ES-I3 (cell line): ENCODE measurements around the gene ISX.
"Not testable (repeated sequence)": the region's sequence is repeated elsewhere in the genome, so short reads cannot be mapped to it uniquely, and the experiment has no call there.

Experiments
- H3K36me3 ChIP-seq: 2 replicates; pipeline ENCODE4 v1.6.1; 2013; ENCODE audit warnings: mild to moderate bottlenecking, low read length, control low read depth, moderate library complexity; ENCODE audit not compliant: insufficient read depth
- H3K4me1 ChIP-seq: 2 replicates; pipeline ENCODE4 v1.6.1; 2013; ENCODE audit warnings: mild to moderate bottlenecking, control low read depth, low read length; ENCODE audit not compliant: insufficient read depth
- H3K9ac ChIP-seq: 2 replicates; pipeline ENCODE4 v1.6.1; 2013; ENCODE audit warnings: low read depth, mild to moderate bottlenecking, low read length, moderate library complexity
- H3K9me3 ChIP-seq: 2 replicates; pipeline ENCODE4 v1.6.1; 2013; ENCODE audit warnings: mild to moderate bottlenecking, low read length, moderate library complexity; ENCODE audit not compliant: control insufficient read depth, insufficient read depth

ISX gene

DNA sequence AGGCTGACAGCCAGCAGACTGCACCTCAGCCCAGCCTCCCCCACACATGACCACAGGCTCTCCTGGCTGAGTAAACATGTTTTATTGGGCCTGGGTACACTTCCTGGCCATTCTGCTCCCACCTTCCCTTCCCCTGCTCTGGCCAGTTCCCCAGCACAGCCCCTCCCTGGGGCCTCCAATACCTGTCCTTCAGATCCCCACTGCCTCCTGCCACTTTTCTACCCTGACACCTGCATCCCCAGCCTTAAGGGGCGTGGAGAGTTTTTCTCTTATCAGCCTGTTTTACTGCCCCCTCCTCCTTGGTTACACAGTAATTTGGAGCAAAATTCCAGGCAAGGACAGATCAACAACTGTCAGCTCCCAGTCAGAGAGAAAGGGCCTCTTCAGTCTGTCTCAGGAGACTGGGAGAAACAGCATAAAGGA, at the start of gene ISX:
ISX (plus strand) TSS at position 363 of the 423 bp plus-strand sequence. CDS start 930 bp downstream, outside the sequence.
- H3K4me1 ChIP-seq: no peaks in the 10 kb centered on the region
- H3K9me3 ChIP-seq: no peaks in the 10 kb centered on the region
- H3K9ac ChIP-seq: no peak within 1 kb of the TSS
- H3K36me3 ChIP-seq: no peaks in the 10 kb centered on the region

DNA sequence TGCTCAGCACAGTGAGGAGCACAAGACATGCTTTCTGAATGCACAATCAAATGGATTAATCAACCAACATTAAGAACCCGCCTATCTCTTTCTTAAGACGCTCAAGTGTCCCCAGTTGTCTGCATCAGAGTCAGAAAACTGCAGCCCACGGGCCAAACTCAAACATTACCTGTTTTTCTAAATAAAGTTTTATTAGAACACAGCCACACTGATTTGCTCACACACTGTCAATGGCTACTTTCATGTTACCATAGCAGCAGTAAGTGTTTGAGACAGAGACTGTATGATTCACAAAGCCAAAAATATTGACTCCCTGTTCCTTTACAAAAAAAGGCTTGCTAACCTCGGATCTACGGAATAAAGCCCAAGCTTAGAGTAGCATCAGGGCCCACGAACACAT, 49.0 kb upstream of the ISX start:
- Histone ChIP-seq H3K9me3 (no peaks in the 10 kb centered on the region), H3K9ac (no peak overlapping the region), H3K4me1 (no peaks in the 10 kb centered on the region), H3K36me3 (no peaks in the 10 kb centered on the region)

DNA sequence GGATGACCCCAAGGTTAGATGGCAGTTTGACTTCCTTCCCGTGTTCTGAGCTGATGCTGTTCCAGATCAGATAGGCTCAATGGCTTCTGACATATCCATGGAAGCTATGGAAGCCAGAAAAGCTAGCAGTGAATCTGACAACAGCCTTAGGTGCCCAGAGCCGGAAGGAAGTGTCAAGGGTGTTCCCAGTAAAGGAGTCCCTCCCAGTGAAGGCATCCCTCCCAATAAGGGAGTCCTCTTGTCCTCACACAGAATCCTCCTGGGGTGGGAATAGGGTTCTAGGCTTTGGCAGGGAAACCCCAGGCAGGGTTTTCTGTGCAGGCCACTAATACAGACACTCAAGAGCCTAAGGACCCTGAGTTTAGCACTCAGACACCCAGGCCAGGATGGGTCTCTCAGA, 47.0 kb upstream of the ISX start:
- Histone ChIP-seq H3K4me1 (peaks cover 3% of the 10 kb centered on the region; the same call in 1 of the 2 replicates), H3K9ac (no peak overlapping the region), H3K9me3 (no peaks in the 10 kb centered on the region), H3K36me3 (no peaks in the 10 kb centered on the region)

DNA sequence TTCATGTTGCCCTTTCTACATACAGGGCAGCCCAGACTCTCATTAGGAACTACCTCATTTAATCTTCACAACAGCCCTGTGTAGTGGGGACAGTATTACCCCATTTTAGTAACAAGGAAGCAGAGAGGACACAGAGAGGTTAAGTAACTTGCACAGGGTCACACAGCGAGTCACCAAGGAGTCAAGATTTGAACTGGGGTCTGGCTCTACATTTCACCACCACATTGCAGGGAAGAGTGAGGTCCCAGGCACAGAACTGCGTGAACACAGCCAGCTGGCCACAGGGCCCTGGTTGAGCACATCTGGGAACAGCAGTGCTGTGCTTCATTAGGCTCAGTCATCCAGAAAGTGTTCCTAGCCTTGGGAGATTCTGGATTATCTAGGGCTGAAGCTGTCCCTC, 45.4 kb upstream of the ISX start:
- H3K9me3 ChIP-seq: no peaks in the 10 kb centered on the region
- H3K36me3 ChIP-seq: no peaks in the 10 kb centered on the region
- no peak overlapping the region for H3K9ac ChIP-seq
- peaks cover 3% of the 10 kb centered on the region; the same call in 1 of the 2 replicates for H3K4me1 ChIP-seq

DNA sequence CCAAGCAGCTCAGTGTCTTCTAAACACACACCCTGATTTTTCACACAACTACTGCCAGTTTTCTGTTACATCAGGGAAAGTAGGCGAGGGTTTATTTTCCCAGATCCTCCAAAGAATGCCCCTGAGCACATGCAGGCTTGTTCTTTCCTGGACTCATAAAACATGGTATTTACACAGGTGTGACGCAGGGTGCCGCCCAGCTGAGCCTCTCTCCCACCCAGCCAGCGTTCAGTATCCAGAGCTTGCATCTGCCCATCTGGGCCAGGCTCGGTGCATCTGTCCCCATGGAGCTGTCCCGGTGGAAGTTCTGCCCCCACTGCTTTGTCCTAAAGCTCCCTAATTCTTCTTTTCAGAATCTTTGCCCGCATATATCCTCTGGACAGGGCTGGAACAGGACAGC, 44.8 kb upstream of the ISX start:
- peaks cover 3% of the 10 kb centered on the region; the same call in 1 of the 2 replicates for H3K4me1 ChIP-seq
- no peaks in the 10 kb centered on the region for H3K36me3 ChIP-seq
- no peak overlapping the region for H3K9ac ChIP-seq
- no peaks in the 10 kb centered on the region for H3K9me3 ChIP-seq

DNA sequence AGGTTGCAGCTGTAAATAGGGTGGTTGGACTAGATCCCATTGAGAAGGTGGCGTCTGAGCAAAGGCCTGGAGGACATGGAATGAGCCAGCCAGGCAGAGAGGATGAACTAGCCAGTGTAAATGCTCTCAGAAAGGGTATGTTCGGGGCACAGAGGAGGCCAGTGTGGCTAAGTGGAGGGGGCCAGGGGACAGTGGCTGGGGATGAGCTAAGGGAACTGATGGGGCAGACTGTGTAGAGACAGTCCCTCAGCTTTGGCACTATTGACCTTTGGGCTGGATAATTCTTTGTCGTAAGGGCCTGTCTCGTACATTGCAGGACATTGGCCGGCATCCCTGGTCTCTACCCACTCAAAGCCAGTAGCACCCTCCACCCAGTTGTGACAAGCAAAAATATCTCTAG, 43.7 kb upstream of the ISX start:
- Histone ChIP-seq H3K9ac (no peak overlapping the region), H3K9me3 (no peaks in the 10 kb centered on the region), H3K36me3 (no peaks in the 10 kb centered on the region), H3K4me1 (peaks cover 3% of the 10 kb centered on the region; the same call in 1 of the 2 replicates)

DNA sequence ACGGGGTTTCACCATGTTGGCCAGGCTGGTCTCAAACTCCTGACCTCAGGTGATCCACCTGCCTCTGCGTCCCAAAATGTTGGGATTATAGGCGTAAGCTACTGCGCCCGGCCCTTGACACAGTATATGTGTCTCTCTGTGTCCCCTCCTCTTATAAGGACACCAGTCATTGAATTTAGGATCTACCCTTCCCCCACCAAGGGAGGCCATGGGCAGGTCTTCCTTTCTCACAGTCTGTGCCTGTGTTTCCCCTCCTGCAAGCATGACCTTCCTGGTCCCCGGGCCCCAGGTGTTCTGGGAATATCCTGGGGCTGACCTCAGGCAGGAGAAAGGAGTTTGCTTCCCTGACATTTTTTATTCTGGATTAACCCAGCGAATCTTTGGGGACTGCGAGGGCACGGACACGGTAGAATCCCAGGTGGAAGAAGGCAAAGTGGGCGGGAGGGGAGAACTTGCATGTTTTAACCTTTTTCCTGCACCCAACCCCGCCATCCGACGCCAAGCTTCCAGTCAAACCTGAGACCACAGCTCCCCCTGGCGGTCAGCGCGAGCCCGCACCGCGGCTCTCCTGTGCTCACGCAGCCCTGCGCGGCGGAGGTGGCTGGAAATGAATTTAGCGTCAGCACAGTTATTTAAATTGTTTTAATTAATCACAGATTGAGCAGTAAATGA, 42.1 kb upstream of the ISX start:
- no peak overlapping the region for H3K9ac ChIP-seq
- H3K4me1 ChIP-seq: peaks cover 3% of the 10 kb centered on the region; the same call in 1 of the 2 replicates
- H3K36me3 ChIP-seq: no peaks in the 10 kb centered on the region
- no peaks in the 10 kb centered on the region for H3K9me3 ChIP-seq

DNA sequence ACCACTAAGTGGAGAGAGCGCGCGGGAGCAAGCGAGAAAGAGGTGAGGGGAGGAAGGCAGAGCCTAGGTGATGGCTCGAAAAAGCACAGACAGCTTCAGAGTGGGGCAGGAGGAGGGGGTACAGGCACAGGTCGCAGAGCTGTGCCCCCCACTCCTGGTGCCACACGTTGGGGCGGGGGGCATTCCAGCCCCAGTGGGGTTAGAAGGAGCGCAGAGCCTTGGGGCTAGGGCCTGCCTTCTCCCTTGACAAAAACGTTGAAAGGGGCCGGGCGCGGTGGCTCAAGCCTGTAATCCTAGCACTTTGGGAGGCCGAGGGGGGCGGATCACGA, 41.6 kb upstream of the ISX start:
- Histone ChIP-seq H3K4me1 (peaks cover 3% of the 10 kb centered on the region; the same call in 1 of the 2 replicates), H3K36me3 (no peaks in the 10 kb centered on the region), H3K9me3 (no peaks in the 10 kb centered on the region), H3K9ac (no peak overlapping the region)

DNA sequence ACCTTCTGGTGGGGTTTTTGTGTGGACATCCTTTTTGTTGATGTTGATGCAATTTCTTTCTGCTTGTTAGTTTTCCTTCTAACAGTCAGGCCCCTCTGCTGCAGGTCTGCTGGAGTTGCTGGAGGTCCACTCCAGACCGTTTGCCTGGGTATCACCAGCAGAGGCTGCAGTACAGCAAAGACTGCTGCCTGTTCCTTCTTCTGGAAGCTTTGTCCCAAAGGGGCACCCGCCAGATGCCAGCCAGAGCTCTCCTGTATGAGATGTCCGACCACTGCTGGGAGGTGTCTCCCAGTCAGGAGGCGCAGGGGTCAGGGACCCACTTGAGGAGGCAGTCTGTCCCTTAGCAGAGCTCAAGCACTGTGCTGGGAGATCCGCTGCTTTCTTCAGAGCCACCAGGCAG, 35.8 kb upstream of the ISX start:
- H3K9me3 ChIP-seq, H3K9ac ChIP-seq, H3K4me1 ChIP-seq, H3K36me3 ChIP-seq: not testable (repeated sequence)

DNA sequence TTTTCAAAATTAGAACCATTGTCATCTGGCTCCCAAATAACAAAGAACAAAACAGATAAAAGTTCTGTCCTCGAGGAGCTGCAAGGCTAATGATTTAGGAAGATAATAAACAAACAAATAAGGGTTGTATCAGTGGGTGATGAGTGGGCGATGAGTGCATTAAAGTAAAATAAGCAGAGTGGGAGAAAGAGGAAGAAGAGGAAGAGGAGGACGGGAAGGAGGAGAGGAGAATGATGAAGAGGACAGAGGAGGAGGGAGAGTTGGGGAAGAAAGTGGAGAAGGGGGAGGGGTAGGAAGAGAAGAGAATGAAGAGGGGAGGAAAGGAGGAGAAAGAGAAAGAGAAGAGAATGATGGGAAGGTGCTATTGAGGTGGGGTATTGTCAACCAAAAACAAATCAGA, 33.4 kb upstream of the ISX start:
- H3K4me1 ChIP-seq: peaks cover 3% of the 10 kb centered on the region; the same call in 1 of the 2 replicates
- no peak overlapping the region for H3K9ac ChIP-seq
- H3K9me3 ChIP-seq: no peaks in the 10 kb centered on the region
- no peaks in the 10 kb centered on the region for H3K36me3 ChIP-seq

DNA sequence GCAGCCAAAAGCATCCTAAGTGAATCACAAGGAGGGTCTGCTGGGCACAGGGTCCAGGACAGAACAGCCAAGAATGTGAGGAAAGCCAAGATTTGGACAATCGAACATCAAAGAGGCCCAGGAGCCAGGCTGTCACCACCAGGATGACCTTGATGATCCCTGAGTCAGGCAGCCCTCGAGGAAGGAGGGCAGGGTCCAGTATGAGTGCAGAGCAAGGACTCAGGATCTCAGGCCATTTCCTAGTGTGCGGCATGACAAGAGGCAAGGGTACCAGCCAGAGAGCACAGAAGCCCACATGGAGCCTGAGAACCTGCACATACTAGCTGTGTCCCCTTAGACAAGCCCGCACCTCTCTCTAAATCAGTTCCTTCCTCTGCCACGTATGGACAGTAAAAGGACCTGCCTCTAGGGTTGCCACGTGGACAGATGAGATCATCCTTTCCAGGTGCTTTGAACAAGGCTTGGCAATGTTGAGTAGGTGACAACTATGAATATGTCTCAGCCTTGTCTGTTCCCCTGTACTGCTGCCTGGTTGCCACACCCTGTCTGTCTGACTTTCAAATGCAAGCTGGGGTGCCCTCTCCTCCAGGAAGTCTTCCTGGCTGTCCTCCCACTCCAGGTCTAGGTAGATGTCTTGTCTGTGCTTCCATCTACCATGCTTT, 32.2 kb upstream of the ISX start:
- Histone ChIP-seq H3K9me3 (no peaks in the 10 kb centered on the region), H3K9ac (no peak overlapping the region), H3K4me1 (peaks cover 3% of the 10 kb centered on the region; the same call in 1 of the 2 replicates), H3K36me3 (no peaks in the 10 kb centered on the region)

DNA sequence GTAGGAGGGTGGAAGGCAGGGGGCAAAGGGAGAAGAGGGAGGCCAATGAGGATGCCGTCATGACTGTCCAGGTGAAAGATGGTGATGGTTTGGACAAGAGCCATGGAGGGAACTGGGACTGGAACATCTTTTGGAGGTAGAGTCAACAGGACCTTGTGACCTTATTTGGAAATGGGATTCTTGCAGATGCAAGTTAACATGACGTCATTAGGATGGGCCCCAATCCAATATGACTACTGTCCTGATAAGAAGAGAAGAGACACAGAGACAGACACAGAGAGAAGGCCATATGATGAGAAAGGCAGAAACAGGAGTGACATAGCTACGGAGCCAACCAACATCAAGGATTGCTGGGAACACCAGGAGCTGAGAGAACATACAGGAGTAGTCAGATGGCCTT, 31.0 kb upstream of the ISX start:
- H3K4me1 ChIP-seq: peaks cover 3% of the 10 kb centered on the region; the same call in 1 of the 2 replicates
- no peaks in the 10 kb centered on the region for H3K9me3 ChIP-seq
- no peak overlapping the region for H3K9ac ChIP-seq
- H3K36me3 ChIP-seq: no peaks in the 10 kb centered on the region

DNA sequence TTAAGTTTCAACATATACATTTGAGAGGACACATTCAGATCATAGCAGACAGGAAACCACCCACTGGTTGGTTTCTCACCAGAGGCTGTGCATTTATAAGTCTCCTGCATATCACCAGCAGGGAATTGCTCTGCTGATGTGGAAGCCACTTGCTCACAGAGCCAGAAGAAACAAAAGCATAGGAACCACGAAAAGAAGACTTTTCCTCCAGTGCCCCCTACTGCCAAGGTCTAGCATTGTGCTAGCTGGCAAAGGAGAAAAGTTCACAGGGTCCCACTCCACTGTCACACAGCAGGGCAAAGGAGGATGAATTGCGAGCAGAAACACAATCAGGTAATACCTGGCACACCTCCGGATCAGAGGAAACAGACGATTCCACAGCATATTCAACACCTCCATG, 28.9 kb upstream of the ISX start:
- H3K9ac ChIP-seq: no peak overlapping the region
- no peaks in the 10 kb centered on the region for H3K9me3 ChIP-seq
- peaks cover 3% of the 10 kb centered on the region; the same call in 1 of the 2 replicates for H3K4me1 ChIP-seq
- H3K36me3 ChIP-seq: no peaks in the 10 kb centered on the region

DNA sequence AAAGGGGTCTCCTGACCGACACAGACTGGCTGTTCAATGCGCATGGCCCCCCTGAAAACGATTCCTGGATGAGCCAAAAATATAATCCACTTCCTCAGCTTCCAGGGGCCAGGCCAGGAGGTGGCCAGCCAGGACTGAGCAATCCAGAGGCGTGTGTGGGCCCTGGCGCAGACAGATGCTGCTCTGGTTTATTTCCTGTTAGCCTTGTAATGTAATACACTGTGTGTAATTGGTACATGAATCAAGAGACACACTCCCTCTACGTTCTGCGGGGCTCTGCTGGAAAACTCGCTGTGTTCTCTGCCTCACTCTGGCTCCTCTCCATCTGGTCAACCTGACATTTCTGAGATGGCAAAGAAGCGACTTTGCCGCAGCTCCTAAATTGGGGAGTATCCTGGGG, 26.3 kb upstream of the ISX start:
- no peak overlapping the region for H3K9ac ChIP-seq
- no peaks in the 10 kb centered on the region for H3K36me3 ChIP-seq
- no peaks in the 10 kb centered on the region for H3K9me3 ChIP-seq
- H3K4me1 ChIP-seq: no peaks in the 10 kb centered on the region

DNA sequence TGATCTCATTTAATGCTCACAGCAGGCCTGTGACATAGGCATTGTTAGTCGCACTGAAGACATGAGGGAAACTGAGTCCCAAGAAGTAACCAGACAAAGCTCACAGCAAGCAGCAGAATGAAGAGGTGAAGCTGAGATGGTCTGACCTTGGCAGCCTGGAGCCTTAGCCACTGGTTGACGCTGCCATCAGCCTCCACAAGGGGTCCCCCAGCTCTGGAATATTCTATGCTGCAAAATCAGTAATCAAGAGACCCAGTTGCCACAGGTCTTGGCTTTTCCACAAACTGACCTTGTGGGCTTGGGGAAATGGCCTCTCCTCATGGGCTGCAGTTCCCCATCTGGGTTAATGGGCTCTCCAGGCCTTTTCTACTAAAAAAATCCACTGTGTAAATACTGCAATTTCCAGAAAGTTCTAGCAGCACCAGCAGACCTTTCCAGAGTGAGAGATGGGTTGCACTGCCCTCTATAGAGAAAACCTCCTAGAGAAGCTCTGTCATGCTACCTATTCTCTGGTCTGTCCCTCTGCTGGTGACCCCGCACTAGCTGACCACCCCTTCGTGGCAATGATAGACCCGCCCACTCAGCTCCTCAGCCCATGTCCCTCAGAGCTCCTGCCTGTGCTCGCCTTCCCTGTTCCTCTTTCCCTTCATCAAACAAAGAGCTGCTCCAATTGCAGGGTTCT, 22.6 kb upstream of the ISX start:
- H3K9ac ChIP-seq: no peak overlapping the region
- H3K4me1 ChIP-seq: no peaks in the 10 kb centered on the region
- no peaks in the 10 kb centered on the region for H3K9me3 ChIP-seq
- H3K36me3 ChIP-seq: no peaks in the 10 kb centered on the region
